Ishikawa (cell line): Measurements from ENCODE around the gene CTSG.
A peak's percentile ranks its signal among the peaks of the same experiment; 100 is the strongest.

Experiments
- CEBPB ChIP-seq: IDR thresholded peaks from 2 replicates; pipeline ENCODE4 v1.6.1; 2012
- CREB1 ChIP-seq: IDR thresholded peaks from 2 replicates; pipeline ENCODE4 v1.6.1; 2012; ENCODE audit warnings: low read depth
- EGR1 ChIP-seq: IDR thresholded peaks from 2 replicates; pipeline ENCODE4 v1.6.1; 2012
- EP300 ChIP-seq: IDR thresholded peaks from 2 replicates; pipeline ENCODE4 v1.6.1; 2012; ENCODE audit warnings: borderline replicate concordance
- FOXM1 ChIP-seq: IDR thresholded peaks from 2 replicates; pipeline ENCODE4 v1.6.1; 2012; ENCODE audit warnings: low read depth, borderline replicate concordance
- MAX ChIP-seq: IDR thresholded peaks from 2 replicates; pipeline ENCODE4 v1.6.1; 2012
- NFIC ChIP-seq: IDR thresholded peaks from 2 replicates; pipeline ENCODE4 v1.6.1; 2012
- RAD21 ChIP-seq: IDR thresholded peaks from 2 replicates; pipeline ENCODE4 v1.6.1; 2012; ENCODE audit warnings: low read depth
- REST ChIP-seq: IDR thresholded peaks from 2 replicates; pipeline ENCODE4 v1.6.1; 2012; ENCODE audit warnings: low read depth, mild to moderate bottlenecking
- TAF1 ChIP-seq: IDR thresholded peaks from 2 replicates; pipeline ENCODE4 v1.6.1; 2012; ENCODE audit warnings: low read depth, mild to moderate bottlenecking
- TCF12 ChIP-seq: IDR thresholded peaks from 2 replicates; pipeline ENCODE4 v1.6.1; 2012; ENCODE audit warnings: low read depth
- TEAD4 ChIP-seq: IDR thresholded peaks from 2 replicates; pipeline ENCODE4 v1.6.1; 2012
- USF1 ChIP-seq: IDR thresholded peaks from 2 replicates; pipeline ENCODE4 v1.6.1; 2012
- YY1 ChIP-seq: IDR thresholded peaks from 2 replicates; pipeline ENCODE4 v1.6.1; 2012; ENCODE audit warnings: low read depth
- ZBTB7A ChIP-seq: IDR thresholded peaks from 2 replicates; pipeline ENCODE4 v1.6.1; 2012; ENCODE audit warnings: low read depth

CTSG gene

GRCh38 chr14:24606297-24606696 is 30.2 kb upstream of the CTSG start:
- TF ChIP-seq NFIC: no peak
- TF ChIP-seq YY1: no peak
- no peak for TF ChIP-seq EGR1
- TF ChIP-seq TAF1: no peak
- no peak for TF ChIP-seq EP300
- no peak for TF ChIP-seq FOXM1
- no peak for TF ChIP-seq ZBTB7A
- TF ChIP-seq USF1: no peak
- TF ChIP-seq TCF12: no peak
- no peak for TF ChIP-seq MAX
- TF ChIP-seq CREB1: no peak
- TF ChIP-seq CEBPB: no peak
- no peak for TF ChIP-seq RAD21
- no peak for TF ChIP-seq TEAD4
- no peak for TF ChIP-seq REST

- TF ChIP-seq USF1 (no peak), RAD21 (peak; percentile 70), CREB1 (no peak), YY1 (no peak)
Measured at GRCh38 chr14:24605435-24606190, 29.6 kb upstream of the CTSG start.

GRCh38 chr14:24597403-24597802 is 21.4 kb upstream of the CTSG start:
- TF ChIP-seq USF1 (no peak), CREB1 (no peak), TEAD4 (no peak), ZBTB7A (no peak)

GRCh38 chr14:24595073-24595808 is 19.2 kb upstream of the CTSG start:
- TF ChIP-seq RAD21: no peak
- no peak for TF ChIP-seq EP300
- no peak for TF ChIP-seq USF1
- TF ChIP-seq TEAD4: no peak
- no peak for TF ChIP-seq REST
- no peak for TF ChIP-seq TCF12
- no peak for TF ChIP-seq YY1
- no peak for TF ChIP-seq TAF1
- TF ChIP-seq CEBPB: no peak
- TF ChIP-seq MAX: no peak
- TF ChIP-seq ZBTB7A: no peak
- TF ChIP-seq NFIC: no peak

- no peak for TF ChIP-seq YY1
- no peak for TF ChIP-seq RAD21
- TF ChIP-seq TAF1: no peak
- TF ChIP-seq TCF12: no peak
- no peak for TF ChIP-seq EP300
- TF ChIP-seq USF1: no peak
- no peak for TF ChIP-seq MAX
- no peak for TF ChIP-seq NFIC
- no peak for TF ChIP-seq FOXM1
- no peak for TF ChIP-seq TEAD4
- no peak for TF ChIP-seq REST
- no peak for TF ChIP-seq CEBPB
- TF ChIP-seq ZBTB7A: no peak
- no peak for TF ChIP-seq CREB1
- TF ChIP-seq EGR1: no peak
Measured at GRCh38 chr14:24578558-24578957, 2.5 kb upstream of the CTSG start.
